HG02970 (cell line): ENCODE data around the gene POM121C.
"Not testable (repeated sequence)": the region's sequence is repeated elsewhere in the genome, so short reads cannot be mapped to it uniquely, and the experiment has no call there.

Experiments used
- ATAC-seq: cut with Tn5 transposase; IDR thresholded peaks from one replicate; pipeline ENCODE4 v1.9.1; 2021; ENCODE audit warnings: mild to moderate bottlenecking, moderate library complexity, moderate number of reproducible peaks; ENCODE audit not compliant: unreplicated experiment, low FRiP score

The POM121C gene

DNA sequence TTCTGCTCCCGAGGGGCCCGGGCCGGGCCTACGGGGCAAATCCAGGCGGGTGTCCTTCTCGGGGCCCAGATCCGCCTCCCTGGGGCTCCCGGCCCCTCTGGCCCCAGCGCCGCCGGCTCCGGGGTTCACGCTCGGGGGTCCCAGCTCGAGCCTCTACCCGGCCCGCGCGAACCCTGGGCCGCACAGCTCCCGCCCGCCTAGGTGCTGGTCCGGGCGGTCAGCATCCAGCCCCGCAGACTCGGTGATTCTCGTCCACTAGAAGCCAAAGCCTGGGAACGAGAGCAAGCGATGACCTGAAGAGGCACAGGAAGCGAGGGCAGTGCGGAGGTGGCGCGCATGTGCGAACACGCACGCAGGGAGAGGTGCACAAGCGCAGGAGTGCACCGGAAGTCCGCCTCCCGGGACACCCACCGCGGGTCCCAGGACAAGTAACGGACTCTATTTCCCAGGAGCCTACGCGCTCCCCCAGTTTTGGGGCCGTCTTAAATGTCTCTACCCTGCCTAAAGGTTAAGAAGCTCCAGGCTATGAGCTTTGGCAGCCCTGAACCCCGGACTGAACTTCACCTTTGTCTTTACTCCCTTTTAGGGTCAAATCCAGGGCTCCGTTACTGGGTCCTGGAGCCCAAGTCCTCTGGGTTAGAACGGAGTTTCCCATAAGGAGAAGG, at the start of gene POM121C:
POM121C (minus strand) TSS at position 321 of the 665 bp plus-strand sequence. CDS start 44,803 bp downstream, outside the sequence.
- peak; percentile 95 for ATAC-seq

- ATAC-seq: no peak
Measured at GRCh38 chr7:75534727-75535307, 48.7 kb upstream of the POM121C start.

GRCh38 chr7:75533926-75534325, 47.8 kb upstream of the POM121C start:
- ATAC-seq: no peak

GRCh38 chr7:75532639-75533038, 46.5 kb upstream of the POM121C start:
- ATAC-seq: no peak

DNA sequence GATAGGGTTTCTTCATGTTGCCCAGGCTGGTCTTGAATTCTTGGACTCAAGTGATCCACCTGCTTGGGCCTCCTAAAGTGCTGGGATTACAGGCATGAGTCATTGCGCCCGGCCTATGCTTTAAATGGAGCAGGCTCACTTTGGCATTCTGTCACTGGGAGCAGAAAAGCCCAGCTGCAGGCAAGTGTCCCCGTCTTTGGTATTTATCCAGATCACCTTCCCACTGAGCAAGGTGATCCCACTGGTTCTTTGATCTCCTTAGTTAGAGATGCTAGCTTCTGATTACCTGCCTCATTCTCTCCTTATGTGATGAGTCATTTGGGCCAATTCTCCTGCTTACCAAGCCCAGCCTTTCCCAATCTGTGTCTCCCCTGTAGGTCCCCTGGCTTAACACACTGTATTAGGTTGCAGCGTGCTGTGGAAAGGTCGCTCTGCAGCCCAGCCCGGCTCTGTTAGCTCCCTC, 45.3 kb upstream of the POM121C start:
- ATAC-seq: no peak

- not testable (repeated sequence) for ATAC-seq
Measured at GRCh38 chr7:75527224-75527722, 41.2 kb upstream of the POM121C start.

GRCh38 chr7:75521727-75522126, 35.6 kb upstream of the POM121C start:
- ATAC-seq: not testable (repeated sequence)

GRCh38 chr7:75518842-75519241, 32.7 kb upstream of the POM121C start:
- not testable (repeated sequence) for ATAC-seq

GRCh38 chr7:75509033-75509432, 22.9 kb upstream of the POM121C start:
- ATAC-seq: not testable (repeated sequence)

DNA sequence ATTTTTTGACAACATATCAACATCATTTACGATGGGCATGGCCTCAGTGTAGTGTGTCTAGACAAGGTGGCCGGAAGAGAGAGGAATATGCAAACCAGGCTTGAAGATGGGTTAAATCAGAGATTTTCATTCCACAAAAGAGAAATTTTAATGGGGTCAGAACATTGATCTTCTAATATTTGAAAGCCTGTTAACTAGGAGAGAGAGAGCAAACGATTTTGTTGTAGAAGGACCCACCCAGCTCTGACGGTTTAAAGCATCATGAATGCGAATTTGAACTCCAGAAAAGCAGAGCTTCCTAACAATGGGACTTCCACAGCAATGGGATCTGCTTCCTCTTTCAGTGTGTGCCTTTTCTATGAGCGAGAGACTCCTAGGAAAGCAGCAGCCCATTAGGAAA, 5.9 kb upstream of the POM121C start, which contains the start of gene SPDYE5:
SPDYE5 (plus strand) TSS at position 301 of the 400 bp plus-strand sequence. CDS start 1,728 bp downstream, outside the sequence.
- ATAC-seq: not testable (repeated sequence)

DNA sequence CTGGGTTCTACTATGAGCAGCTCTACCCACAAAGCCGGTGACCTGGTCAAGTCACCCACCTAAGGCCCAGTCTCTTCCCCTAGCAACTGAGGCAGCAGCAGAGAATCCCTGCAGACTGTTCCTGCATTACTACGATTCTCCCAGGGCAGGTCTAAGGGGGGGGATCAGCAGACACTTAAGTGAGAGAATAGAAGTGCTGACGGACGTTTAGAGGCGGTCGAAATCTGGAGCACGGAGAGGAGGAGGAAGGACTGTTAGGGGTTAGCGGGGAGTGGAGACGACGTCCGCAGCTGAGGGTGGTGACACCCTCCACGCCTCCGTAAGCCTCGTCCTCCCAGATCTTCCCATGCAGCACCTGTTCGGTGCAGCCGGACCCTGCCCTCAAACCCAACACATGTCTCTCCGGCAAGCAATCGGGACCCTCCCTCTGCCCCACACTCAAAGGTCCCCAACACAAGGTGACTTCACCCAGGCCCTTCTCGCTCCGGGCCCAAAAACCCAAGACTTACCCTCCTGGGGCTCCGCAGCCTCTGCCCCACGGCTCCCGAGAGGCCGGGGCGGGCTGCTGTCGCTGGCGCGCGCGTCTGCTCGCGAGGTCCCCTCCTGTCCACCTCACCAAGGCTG, 632 bp downstream of the POM121C start:
- not testable (repeated sequence) for ATAC-seq

- ATAC-seq: not testable (repeated sequence)
Measured at GRCh38 chr7:75480313-75480712, 5.8 kb downstream of the POM121C start.

GRCh38 chr7:75477457-75477856, 8.6 kb downstream of the POM121C start:
- ATAC-seq: not testable (repeated sequence)

DNA sequence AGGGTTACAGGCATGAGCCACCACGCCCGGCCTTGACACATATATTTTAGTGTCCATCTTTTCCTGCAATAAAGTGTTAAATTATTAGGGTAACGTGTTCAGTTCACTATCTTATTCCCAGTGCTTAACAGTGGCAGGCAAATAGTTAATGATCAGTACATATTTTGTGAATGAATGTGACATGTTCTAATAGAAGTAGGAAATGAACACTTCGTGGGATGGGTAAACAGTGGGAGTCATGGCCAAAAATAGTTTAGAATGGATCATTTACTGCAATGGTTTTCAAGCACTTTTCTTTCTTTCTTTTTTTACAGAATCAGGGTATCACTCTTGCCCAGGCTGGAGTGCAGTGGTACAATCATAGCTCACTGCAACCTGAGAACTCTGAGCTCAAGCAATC, 15.9 kb downstream of the POM121C start:
- ATAC-seq: not testable (repeated sequence)

- not testable (repeated sequence) for ATAC-seq
Measured at GRCh38 chr7:75460541-75460940, 25.6 kb downstream of the POM121C start.

DNA sequence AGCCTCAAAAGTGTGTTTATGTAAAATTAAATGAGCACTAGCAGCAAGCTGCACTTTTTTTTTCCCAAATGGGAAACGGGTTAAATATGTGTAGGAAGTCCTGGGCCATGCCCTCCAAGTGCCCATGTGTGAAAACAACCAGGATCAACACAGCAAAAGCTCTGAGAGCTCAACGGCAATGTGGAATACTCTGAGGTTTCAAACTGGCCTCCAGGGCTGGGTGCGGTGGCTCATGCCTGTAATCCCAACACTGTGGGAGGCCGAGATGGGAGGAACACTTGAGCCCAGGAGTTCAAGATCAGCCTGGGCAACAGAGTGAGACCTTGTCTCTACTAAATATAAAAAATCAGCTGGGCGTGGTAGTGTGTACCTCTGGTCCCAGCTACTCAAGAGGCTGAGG, 28.1 kb downstream of the POM121C start:
- not testable (repeated sequence) for ATAC-seq

GRCh38 chr7:75456403-75456802, 29.7 kb downstream of the POM121C start:
- ATAC-seq: not testable (repeated sequence)

DNA sequence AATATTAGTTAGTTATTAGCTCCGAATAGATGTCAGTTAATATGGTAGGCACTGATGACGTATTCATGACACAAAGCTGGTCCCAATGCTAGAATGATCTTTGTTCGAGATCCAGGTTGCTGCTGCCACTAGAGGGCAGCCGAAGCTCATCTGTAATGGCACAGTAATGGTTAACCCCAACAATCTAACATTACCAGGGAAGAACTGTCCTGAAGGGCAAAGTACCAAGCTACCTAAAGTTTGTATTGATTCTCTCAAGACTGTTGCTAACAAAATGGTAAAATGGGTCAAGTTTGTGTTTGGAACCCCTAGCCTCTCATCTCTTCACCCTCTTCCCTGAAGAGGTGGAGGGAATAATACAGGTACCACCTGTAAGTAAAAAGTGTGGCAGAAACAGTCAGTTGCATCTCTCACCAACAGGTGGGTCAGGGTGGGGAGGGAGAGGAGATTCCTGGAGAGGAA, 33.6 kb downstream of the POM121C start:
- ATAC-seq: peak; percentile 60

DNA sequence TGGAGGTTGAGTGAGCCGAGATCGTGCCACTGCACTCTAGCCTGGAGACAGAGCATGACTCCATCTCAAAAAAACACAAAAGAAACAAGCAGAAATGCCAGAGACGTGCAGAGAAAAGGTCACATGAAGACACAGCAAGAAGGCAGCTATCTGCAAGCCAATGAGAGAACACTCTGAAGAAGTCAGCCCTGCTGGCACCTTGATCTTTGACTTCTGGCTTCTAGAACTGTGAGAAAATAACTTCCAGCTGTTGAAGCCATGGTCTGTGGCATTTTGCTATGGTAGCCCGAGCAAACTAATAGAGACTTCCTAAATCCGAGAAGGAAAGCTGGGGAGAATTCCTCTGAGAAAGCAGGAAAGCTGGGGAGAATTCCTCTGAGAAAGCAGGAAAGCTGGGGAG, 36.2 kb downstream of the POM121C start:
- ATAC-seq: not testable (repeated sequence)

- peak; percentile 95 for ATAC-seq
Measured at GRCh38 chr7:75442465-75443111, 43.5 kb downstream of the POM121C start.

DNA sequence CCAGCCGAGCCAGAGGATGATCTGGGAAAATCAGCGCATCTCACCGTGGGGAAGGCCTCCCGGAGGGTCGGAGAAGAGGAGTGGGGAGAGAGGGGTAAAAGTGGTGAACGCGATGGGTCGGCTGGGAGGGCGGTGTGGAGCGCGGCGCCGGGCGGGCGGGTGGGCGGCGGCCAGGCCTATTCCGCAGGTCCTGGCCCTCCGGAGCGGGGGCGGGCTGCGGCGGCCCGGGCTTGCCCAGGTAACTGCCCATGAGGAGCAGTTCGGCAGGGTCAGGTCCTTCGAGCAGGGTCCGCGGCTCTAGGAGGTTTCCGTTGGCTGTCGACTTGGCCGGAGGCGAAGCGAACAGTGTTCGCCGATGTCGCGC, 44.0 kb downstream of the POM121C start:
- ATAC-seq: not testable (repeated sequence)
